Measurements from ENCODE around the gene PLAAT5. TPM values are rescaled to one million over a fixed set of nuclear protein-coding genes. Genes with fewer than 3 reads are reported as not detected.

Gene PLAAT5
- total RNA-seq, 4 donors from 2014 or later, result 6.7 to 15.3 (median 10.1) TPM

DNA sequence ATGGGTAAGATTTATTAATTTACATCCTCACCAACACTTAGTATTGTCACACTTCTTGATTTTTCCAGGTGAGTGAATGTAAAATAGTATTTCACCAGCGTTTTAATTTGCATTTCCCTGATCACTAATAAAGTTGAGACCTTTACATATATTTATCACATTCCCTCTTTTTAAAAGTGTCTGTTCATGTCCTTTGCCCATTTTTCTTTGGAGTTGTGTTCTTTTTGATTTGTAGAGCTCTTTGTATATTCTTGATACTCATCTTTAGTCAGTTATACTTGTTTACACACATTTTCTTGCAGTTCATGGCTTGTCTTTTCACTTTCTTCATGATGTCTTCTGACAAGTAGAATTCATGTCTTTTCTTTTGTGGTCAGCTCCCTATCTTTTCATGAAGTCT lies 2.2 kb upstream of the PLAAT5 start:
- H3K27me3 ChIP-seq, result no peaks in the 10 kb centered on the region
- no peaks in the 10 kb centered on the region for H3K9me3 ChIP-seq
- 93 to 97% methylated on average over 1 of the region's 1 CpG for WGBS, 2 donors
- no peak for DNase-seq (ENCODE audit: low spot score in 2 of 2)
- H3K27ac ChIP-seq, result no peak overlapping the region
- no peaks in the 10 kb centered on the region for H3K36me3 ChIP-seq
- TF ChIP-seq POLR2A (IDR thresholded peaks at IDR 0.05), result no peak
- no peak for TF ChIP-seq CTCF (IDR thresholded peaks at IDR 0.05)
- TF ChIP-seq EP300 (IDR thresholded peaks at IDR 0.05), result no peak
- peaks cover 0 to 38% (median 6%) of the 10 kb centered on the region in 4 donors for H3K4me1 ChIP-seq
- H3K4me3 ChIP-seq, result no peak overlapping the region

DNA sequence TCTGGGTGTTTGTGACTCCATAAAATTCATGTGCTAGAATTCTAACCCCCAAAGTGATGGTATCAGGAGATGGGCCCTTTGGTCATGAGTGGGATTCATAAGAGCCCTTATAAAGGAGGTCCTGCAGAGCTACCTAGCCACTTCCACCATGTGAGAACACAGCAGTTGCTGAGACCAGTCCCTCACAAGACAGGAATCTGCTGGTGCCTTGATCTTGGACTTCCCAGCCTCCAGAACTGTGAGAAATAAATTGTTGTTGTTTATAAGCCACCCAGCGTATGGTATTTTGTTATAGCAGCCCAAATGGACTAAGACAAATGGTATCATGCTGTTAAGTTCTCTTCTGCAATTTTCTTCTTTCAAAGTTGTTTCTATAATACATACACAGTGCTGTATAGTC lies 1.5 kb upstream of the PLAAT5 start:
- peaks cover 0 to 39% (median 6%) of the 10 kb centered on the region in 4 donors for H3K4me1 ChIP-seq
- TF ChIP-seq CTCF (IDR thresholded peaks at IDR 0.05), result no peak
- no peak for TF ChIP-seq POLR2A (IDR thresholded peaks at IDR 0.05)
- no peak for TF ChIP-seq EP300 (IDR thresholded peaks at IDR 0.05)
- 97 to 100% methylated on average over 1 of the region's 1 CpG for WGBS, 2 donors
- no peak overlapping the region for H3K4me3 ChIP-seq
- H3K27me3 ChIP-seq, result no peaks in the 10 kb centered on the region
- H3K27ac ChIP-seq, result peak overlapping the region in 2 of 4 donors; percentile 89 to 94
- no peaks in the 10 kb centered on the region for H3K9me3 ChIP-seq
- H3K36me3 ChIP-seq, result no peaks in the 10 kb centered on the region
- DNase-seq (ENCODE audit: low spot score in 2 of 2), result no peak

GRCh38 chr11:63491636-63492372 lies 837 bp upstream of the PLAAT5 start:
- no peak for TF ChIP-seq POLR2A (IDR thresholded peaks at IDR 0.05)
- no peak for TF ChIP-seq CTCF (IDR thresholded peaks at IDR 0.05)
- TF ChIP-seq EP300 (IDR thresholded peaks at IDR 0.05), result no peak
- Histone ChIP-seq H3K27me3 (no peaks in the 10 kb centered on the region), H3K36me3 (no peaks in the 10 kb centered on the region), H3K9me3 (no peaks in the 10 kb centered on the region), H3K27ac (peak overlapping the region; percentile 63 to 94 (median 86)), H3K4me3 (peak overlapping the region; percentile 37 to 64 (median 56)), H3K4me1 (peaks cover 0 to 39% (median 6%) of the 10 kb centered on the region in 4 donors)
- DNase-seq (ENCODE audit: low spot score in 2 of 2), result no peak
- WGBS, 2 donors, result 44 to 47% methylated on average over 11 of the region's 11 CpGs

- H3K27ac ChIP-seq, result peak overlapping the region; percentile 63 to 94 (median 86)
These were observed 247 bp upstream of the PLAAT5 start for GRCh38 chr11:63491240-63491587.

More at GRCh38 chr11:63491240-63491587, 247 bp upstream of the PLAAT5 start:
- Histone ChIP-seq H3K4me1 (peaks cover 0 to 39% (median 6%) of the 10 kb centered on the region in 4 donors), H3K27me3 (no peaks in the 10 kb centered on the region), H3K36me3 (peaks cover 0 to 6% (median 0%) of the 10 kb centered on the region in 3 donors), H3K4me3 (peak overlapping the region; percentile 37 to 64 (median 56)), H3K9me3 (peaks cover 0 to 2% (median 0%) of the 10 kb centered on the region in 4 donors)
- WGBS, 2 donors, result 1 to 2% methylated on average over 12 to 13 of the region's 13 CpGs
- TF ChIP-seq POLR2A (IDR thresholded peaks at IDR 0.05), result no peak
- no peak for TF ChIP-seq EP300 (IDR thresholded peaks at IDR 0.05)
- no peak for TF ChIP-seq CTCF (IDR thresholded peaks at IDR 0.05)
- DNase-seq (ENCODE audit: low spot score in 2 of 2), result no peak

Measured in tibial nerve (tissue), 4 donors.